GM19324 (cell line): ENCODE measurements around the gene MPV17.
"Not testable (repeated sequence)": the region's sequence is repeated elsewhere in the genome, so short reads cannot be mapped to it uniquely, and the experiment has no call there.

ENCODE experiments used
- ATAC-seq: cut with Tn5 transposase; IDR thresholded peaks from one replicate; pipeline ENCODE4 v1.9.1; 2021; ENCODE audit warnings: mild to moderate bottlenecking, moderate library complexity; ENCODE audit not compliant: unreplicated experiment, low FRiP score

MPV17 gene

DNA sequence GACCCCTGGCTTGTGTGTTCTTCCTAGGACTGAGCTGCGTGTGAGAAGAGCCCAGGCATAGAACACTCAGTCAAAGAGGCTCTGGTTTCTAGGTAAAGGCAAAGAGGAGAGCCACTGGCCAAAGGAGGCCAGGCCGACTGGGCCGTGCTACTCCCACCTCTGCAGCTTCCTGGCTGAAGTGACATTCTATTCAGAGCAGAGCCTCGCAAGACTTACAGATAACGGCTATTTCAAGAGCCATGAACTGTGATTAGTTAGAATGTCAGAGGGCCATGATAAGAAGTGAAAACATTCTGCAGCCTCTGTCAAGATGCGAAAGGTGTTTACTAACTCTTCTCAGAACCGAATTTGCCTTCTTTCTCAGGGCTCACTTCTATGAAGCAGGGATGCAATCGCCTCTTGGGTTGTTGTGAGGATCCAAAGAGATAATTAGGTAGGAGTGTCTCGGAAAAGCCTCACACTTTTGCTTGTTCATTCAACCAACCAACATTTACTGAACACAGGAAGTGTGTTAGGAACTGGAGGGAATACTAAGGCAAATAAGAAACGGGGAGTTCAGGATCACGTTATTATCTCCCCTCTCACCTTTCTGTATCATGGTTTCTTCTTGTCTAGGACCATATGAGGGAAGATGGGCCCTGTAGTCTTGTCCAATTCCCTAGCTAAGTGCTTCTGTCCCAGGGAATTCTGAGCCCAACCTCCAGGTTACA, 51.1 kb downstream of the MPV17 start:
- no peak for ATAC-seq

DNA sequence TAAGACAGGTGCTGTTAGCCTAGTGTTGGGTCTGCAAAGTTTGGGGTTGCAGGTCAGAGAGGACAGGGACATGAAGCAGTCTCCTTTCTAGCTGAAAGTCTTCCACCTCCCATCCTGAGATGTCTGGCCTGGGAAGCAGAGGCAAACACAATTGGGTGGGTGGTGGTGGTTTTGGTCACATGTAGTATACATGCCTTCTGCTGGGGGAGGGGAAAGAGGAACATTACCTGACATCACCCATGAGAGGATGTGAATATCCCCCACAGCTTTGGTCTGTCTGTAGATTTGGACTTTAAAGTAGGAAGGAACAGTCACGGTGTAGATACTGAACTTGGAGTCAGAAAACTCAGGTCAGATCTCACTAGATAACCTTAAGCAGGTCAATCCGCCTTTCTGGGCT, 52.2 kb downstream of the MPV17 start:
- no peak for ATAC-seq

DNA sequence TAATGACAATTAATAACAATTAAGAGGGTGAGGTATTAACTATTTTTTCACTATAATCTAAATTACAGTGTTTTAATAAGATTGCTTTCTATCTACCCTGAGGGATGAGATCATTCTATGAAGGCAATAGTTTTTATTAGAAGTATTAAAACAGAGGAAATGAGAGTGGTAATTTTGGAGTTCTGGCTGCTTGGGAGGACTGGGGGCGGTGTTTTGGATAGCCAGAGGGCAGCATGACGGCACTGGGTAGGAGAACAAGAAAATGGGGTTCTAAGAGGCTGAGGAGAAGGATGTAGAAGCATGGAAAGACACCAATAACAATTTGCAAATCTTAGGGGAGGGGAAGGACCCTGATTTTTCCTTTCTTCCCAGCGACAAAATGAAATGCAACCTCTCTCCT, 52.8 kb downstream of the MPV17 start:
- ATAC-seq: no peak

DNA sequence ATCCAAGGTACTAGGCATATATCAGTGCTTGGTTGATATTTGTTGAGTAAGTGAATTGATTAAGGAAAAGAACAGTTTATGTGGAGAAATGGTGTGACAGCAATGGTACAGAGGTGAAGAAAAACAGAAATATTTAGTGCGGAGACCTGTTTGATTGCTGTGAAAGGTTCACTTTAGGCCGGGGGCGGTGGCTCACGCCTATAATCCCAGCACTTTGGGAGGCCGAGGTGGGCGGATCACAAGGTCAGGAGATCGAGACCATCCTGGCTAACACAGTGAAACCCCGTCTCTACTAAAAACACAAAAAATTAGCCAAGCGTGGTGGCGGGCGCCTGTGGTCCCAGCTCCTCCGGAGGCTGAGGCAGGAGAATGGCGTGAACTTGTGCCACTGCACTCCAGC, 54.6 kb downstream of the MPV17 start:
- ATAC-seq: not testable (repeated sequence)

DNA sequence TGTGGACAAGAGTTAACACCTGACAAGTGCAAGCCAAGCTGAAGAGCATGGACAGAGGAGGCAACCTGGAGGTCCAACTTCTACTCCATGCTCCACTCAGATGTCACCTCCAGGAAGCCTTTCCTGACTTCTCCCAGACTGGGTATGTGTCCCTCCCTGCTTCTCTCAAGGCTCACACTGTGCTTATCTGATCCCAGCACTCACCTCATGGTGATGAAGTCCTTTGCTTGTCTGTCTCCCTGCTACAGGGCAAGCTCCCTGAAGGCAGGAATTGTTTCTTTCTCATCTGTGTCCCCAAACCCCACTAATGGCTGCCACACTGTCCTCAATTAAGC, 57.4 kb downstream of the MPV17 start:
- no peak for ATAC-seq

DNA sequence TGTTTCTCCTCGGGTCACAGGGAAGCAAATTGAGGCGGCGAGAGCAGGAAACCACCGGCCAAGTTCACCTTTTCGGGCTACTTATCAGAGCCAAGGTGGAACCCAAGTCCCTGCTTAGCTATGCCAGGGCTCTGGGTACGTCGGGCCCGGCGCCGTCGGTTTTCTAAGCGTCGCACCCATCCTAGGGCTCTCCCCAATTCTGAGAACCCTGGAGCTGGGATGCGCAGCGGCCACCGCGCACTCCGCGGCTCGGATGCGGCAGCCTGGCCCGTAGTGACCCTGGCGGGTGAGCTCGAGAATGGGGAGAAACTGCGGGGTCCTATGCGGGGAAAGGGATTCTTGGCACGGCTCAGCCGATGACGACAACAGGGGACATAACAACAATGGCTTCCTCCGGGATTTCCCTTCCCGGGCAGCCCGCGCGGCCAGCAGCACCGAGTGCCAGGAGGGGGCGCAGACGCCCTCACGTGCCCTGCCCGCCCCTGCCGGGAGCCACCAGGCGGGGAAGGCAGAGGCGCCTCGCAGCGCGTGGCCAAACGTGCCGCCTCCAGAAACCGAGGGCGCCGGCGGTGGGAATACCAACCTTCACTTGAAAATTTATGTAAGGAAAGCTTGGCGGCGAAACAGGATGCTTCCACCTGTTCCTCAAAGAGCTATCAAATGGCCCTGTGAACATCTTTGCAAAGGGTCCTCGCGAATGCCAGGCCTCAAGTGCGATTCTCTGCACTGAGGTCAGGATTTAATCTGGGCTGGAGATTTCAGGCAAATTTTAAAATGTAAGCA, 58.0 kb downstream of the MPV17 start:
- no peak for ATAC-seq

DNA sequence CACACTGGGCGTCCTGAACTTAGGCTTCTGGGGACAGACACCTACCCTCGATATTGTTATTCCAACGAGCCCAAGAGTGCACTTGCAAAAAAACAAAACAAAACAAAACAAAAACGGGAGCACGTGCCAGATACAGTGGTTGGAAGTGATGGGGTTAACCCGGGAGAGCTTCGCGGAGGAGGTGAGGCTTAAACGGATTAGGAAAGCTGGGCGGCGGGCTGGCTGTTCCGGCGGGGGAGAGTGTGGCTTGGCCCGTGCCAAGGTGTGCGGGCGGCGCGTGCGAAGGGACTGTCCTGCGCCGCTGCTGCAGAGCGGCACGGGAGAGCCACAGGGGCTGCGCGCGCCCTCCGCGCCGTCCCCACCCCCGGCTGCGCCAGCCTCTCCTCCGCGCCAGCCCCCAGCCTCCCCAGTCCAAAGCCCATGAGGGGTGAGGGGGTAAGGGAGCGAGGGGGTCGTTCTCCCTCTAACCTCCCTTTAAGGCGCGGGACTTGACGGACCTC, 58.6 kb downstream of the MPV17 start:
- no peak for ATAC-seq

DNA sequence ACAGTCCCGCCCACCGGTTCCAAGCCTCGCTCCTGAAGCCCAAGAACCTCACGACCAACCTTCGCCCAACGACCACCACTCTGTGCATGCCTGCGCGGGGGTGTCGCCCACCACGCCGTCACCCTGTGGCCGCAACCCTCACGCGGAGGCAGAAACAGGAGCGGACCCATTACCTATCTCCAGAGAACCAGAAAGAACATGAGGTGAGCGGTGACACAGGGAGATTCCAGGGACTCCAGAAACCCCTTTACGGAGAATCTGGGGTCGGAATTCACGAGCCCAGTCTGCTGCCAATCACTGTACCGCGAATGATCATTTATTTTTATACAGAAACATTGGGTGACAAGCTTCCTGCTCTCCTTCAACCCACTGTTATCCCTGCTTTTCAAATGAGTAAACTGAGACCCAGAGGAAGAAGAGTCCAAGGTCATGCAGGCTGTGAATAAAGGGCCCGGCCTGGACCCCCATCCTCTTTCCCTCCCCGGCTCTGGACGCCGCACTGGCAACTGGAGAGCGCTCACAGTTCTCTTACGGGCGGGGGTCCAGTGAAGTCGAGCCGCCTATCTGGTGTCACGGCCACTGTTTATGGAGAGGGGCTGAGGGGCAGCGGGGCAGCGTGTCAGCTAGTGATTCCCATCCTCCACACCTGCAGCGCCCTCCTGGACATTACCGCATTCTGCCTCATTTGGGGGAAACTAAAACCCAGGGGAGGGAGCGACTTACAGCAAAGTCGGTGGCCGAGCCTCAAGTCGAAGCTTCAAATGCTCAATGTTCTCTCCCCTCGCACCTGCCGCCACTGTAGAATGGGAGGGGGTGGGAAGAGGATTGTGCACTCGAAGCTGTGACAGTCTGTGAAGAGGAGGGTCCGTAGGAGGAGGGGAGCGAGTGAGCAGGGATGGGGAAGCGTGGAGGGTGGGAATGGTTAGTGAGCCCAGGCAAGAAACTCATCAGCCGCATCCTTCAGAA, 59.3 kb downstream of the MPV17 start:
- no peak for ATAC-seq

DNA sequence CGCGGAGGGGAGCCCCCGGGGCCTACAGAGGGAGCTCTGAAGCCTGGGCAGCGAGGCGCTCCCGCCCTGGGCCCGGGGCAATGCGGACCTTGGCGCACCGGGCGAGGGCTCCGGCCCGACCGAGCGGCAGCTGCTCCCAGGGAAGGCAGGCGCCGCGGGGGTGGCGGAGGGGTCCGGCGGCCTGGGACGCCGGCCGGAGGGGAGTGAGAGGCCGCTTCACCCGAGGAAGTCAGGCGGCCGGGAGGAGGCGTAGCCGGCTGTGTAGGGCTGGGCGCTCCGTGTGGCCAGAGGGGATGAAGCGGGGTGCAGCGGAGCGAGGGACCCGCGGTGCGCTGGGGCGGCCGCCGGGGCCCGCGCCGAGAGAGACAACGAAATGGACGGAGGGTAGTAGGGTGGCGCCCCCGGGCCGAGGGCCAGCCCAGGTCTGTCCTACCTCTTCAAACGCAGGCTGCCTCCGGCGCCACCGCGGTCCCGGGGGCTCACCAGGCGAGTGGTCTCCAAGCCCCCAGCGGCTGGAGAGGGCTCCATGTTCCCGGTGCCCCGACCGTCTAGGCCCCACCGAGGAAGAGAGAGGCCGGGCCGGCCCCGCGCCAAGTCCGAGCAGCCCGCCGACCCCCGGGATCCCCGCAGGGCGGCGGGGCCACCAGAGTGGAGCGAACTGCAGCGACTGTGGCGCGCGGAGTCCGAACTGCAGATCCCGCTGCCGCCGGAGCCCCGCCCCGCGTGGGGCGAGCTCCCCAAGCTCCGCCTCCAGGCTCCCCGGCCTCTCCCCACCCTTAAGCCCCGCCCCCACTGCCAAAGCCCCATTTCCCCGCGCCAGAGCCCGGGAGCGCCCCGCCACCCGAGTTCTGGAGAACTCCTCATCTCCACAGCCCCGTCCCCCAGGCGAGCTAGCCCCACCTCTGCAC, 60.3 kb downstream of the MPV17 start, which contains the start of gene SLC30A3:
TSS of gene SLC30A3 (minus strand) at position 669 of the 908 bp plus-strand sequence. CDS start at position 528, 141 bp downstream.
- ATAC-seq: no peak

DNA sequence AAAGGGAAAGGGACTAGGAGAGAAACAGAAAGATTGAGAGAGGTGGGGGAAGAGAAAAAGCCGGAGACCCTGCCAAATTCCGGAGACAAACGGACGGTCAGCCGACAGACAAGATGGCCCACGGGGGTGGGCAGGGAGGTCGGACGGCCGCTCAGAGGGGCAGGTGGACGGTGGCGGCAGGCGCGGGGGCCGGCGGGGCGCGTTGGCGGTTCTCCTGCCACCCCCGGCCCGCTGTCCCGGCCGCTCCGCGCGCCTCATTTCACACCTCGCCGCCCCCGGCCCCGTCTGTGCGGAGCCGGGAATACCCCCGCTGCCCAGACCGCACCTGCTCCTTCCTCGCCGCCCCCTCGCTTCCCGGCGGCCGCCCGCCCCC, 61.0 kb downstream of the MPV17 start:
- no peak for ATAC-seq

DNA sequence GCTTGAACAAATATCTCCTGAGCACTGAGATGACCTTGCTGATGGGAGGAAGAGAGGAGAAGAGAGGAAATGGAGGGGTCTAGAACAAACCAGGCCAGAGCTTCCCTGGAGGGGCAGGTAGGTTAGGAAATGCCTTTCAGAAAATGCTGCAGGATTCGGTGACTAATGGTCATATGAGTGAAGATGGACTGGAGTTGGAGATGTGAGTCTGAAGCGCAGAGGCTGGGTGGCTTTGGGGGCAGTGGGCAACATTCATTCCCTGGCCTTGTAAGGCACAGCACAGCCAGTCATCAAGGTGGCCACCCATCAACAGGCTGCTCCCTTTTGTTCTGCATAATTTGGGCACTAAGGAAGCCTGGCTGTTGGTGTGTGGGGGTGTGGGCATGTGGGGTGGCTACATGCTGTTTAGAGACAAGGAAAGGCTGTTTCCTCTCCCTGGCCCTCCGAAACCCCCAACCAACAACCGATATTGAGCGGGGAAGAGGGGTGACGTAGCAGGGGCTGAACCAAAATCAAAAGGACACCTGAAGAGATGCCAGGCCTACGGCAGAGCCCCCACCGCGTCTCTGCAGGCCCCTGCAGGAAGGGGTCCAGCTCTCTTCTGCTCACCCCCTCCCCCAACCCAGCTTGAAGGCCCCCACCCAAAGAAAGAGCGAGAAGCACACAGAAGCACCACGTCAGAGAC, 61.5 kb downstream of the MPV17 start:
- ATAC-seq: no peak
